Lung (tissue), 12 donors: ENCODE results near the gene MME. TPM values are rescaled to one million over a fixed set of nuclear protein-coding genes. Genes with fewer than 3 reads are reported as not detected.

Experiments
- ATAC-seq: fragments of 200-7000 bp; cut with Tn5 transposase; one replicate; pipeline ENCODE4 v1.9.1; 2020; ENCODE audit warnings: moderate number of reproducible peaks; ENCODE audit not compliant: insufficient read depth, low FRiP score
- DNase-seq, 3 donors: peaks; one replicate each; pipeline ENCODE4 v3.0.0-alpha.2; 2013 to 2017
- H3K27ac ChIP-seq, 2 donors: one replicate each; pipeline ENCODE4 v1.5.1; 2013; ENCODE audit warnings: mild to moderate bottlenecking in 2 of 2, moderate library complexity in 2 of 2, control low read depth in 1 of 2, inconsistent platforms in 1 of 2, low read depth in 1 of 2, low read length in 1 of 2
- H3K27me3 ChIP-seq, 3 donors: one replicate each; pipeline ENCODE4 v1.5.1; 2013; ENCODE audit warnings: low read length in 2 of 3; ENCODE audit not compliant: control insufficient read depth in 3 of 3, insufficient read depth in 3 of 3
- H3K36me3 ChIP-seq, 4 donors: one replicate each; pipeline ENCODE4 v1.5.1; 2013; ENCODE audit warnings: low read length in 4 of 4, mild to moderate bottlenecking in 1 of 4, moderate library complexity in 1 of 4; ENCODE audit not compliant: control insufficient read depth in 4 of 4, insufficient read depth in 4 of 4
- H3K4me1 ChIP-seq, 5 donors: one replicate each; pipeline ENCODE4 v1.5.1; 2013; ENCODE audit warnings: low read length in 5 of 5, mild to moderate bottlenecking in 2 of 5, moderate library complexity in 1 of 5; ENCODE audit not compliant: control insufficient read depth in 5 of 5, insufficient read depth in 5 of 5
- H3K4me3 ChIP-seq: one replicate; pipeline ENCODE4 v1.5.1; 2013; ENCODE audit warnings: mild to moderate bottlenecking, control low read depth, moderate library complexity
- H3K9ac ChIP-seq, 2 donors: one replicate each; pipeline ENCODE4 v1.5.1; 2013; ENCODE audit warnings: low read length in 2 of 2, control low read depth in 1 of 2; ENCODE audit not compliant: insufficient read depth in 1 of 2
- H3K9me3 ChIP-seq, 4 donors: one replicate each; pipeline ENCODE4 v1.5.1; 2013; ENCODE audit warnings: low read length in 3 of 4, mild to moderate bottlenecking in 1 of 4, moderate library complexity in 1 of 4; ENCODE audit not compliant: control insufficient read depth in 4 of 4, insufficient read depth in 3 of 4
- WGBS, 2 donors: extraction: QIAGEN DNeasy Blood & Tissue Kit; methylation state at CpG; one replicate each; pipeline ENCODE4 v1.1.7; 2013; 5-methylcytosine and 5-hydroxymethylcytosine counted together
- polyA plus RNA-seq, 2 donors: library from polyadenylated mRNA; stranded (reverse); fragments of 200-250 nt; gene quantifications; one replicate each; pipeline ENCODE4 v1.2.1, GENCODE V29; 2013
- total RNA-seq, 2 donors: library from RNA; depleted of rRNA in 1 of 2; stranded (reverse); fragments of >200 nt in 1 of 2; gene quantifications; one replicate each; pipeline ENCODE4 v1.2.1, GENCODE V29; 2014 to 2021
- TF ChIP-seq, protein P1 (sequence below): IDR thresholded peaks from 2 replicates; pipeline ENCODE4 v1.5.1; 2012; ENCODE audit warnings: mild to moderate bottlenecking; ENCODE audit errors: control extremely low read depth, extremely low read depth
- donor health status: control.
- donor health status: control.
- donor health status: Bipolar disorder and iron deficiency.
- donor health status: healthy.
- donor health status: DM: yes; HTN: yes; CAD: no.

The MME gene
- total and polyA plus RNA-seq, 4 donors, result 7.9 to 41.0 (median 9.2) TPM

DNA sequence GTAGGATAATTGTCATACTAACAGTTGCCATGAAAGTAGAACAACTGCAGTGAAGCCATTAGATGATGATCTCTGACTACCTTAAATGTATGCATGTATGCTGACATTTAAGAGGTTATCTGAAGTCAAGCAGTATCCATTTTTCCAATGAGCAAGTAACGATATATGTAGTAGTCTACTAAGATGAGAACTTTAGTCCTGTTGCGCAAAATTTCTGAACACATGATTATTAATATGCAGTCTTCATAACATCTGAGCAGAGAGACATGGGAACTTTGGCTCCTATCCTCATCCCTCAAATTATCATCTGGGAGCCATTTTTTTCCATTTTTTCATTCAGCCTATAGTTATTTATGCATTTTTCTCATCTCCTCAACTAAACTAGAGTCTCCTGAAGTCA is 79.2 kb downstream of the MME start:
- Histone ChIP-seq H3K9ac (no peak overlapping the region), H3K9me3 (no peaks in the 10 kb centered on the region), H3K4me3 (no peak overlapping the region), H3K4me1 (peaks cover 0 to 5% (median 0%) of the 10 kb centered on the region in 5 donors), H3K27me3 (no peaks in the 10 kb centered on the region), H3K27ac (no peak overlapping the region), H3K36me3 (peaks cover 0 to 3% (median 0%) of the 10 kb centered on the region in 4 donors)
- ATAC-seq, result no peak
- TF ChIP-seq, protein P1, sequence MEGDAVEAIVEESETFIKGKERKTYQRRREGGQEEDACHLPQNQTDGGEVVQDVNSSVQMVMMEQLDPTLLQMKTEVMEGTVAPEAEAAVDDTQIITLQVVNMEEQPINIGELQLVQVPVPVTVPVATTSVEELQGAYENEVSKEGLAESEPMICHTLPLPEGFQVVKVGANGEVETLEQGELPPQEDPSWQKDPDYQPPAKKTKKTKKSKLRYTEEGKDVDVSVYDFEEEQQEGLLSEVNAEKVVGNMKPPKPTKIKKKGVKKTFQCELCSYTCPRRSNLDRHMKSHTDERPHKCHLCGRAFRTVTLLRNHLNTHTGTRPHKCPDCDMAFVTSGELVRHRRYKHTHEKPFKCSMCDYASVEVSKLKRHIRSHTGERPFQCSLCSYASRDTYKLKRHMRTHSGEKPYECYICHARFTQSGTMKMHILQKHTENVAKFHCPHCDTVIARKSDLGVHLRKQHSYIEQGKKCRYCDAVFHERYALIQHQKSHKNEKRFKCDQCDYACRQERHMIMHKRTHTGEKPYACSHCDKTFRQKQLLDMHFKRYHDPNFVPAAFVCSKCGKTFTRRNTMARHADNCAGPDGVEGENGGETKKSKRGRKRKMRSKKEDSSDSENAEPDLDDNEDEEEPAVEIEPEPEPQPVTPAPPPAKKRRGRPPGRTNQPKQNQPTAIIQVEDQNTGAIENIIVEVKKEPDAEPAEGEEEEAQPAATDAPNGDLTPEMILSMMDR, result no peak
- 94 to 98% methylated on average over 2 of the region's 2 CpGs for WGBS, 2 donors
- DNase-seq, result no peak

GRCh38 chr3:155161640-155162292 is 81.6 kb downstream of the MME start:
- Histone ChIP-seq H3K9me3 (no peaks in the 10 kb centered on the region), H3K36me3 (peaks cover 0 to 3% (median 0%) of the 10 kb centered on the region in 4 donors), H3K27ac (no peak overlapping the region), H3K4me3 (no peak overlapping the region), H3K4me1 (peaks cover 0 to 5% (median 0%) of the 10 kb centered on the region in 5 donors), H3K9ac (no peak overlapping the region), H3K27me3 (no peaks in the 10 kb centered on the region)
- DNase-seq (no peak), ATAC-seq (no peak)
- WGBS, 2 donors, result 82 to 92% methylated on average over 4 of the region's 4 CpGs
- TF ChIP-seq, protein P1, result no peak

- Histone ChIP-seq H3K27me3 (no peaks in the 10 kb centered on the region), H3K27ac (no peak overlapping the region), H3K9ac (no peak overlapping the region), H3K4me1 (peaks cover 0 to 1% (median 0%) of the 10 kb centered on the region in 5 donors), H3K4me3 (no peak overlapping the region), H3K36me3 (peaks cover 0 to 3% (median 0%) of the 10 kb centered on the region in 4 donors), H3K9me3 (no peaks in the 10 kb centered on the region)
- TF ChIP-seq, protein P1, result no peak
- ATAC-seq (no peak), DNase-seq (no peak)
Observed at GRCh38 chr3:155164306-155164705, 84.2 kb downstream of the MME start.

GRCh38 chr3:155166441-155166840 is 86.3 kb downstream of the MME start:
- Histone ChIP-seq H3K9me3 (no peaks in the 10 kb centered on the region), H3K4me1 (no peaks in the 10 kb centered on the region), H3K4me3 (no peak overlapping the region), H3K9ac (no peak overlapping the region), H3K27ac (no peak overlapping the region), H3K36me3 (peaks cover 0 to 3% (median 1%) of the 10 kb centered on the region in 4 donors), H3K27me3 (no peaks in the 10 kb centered on the region)
- DNase-seq (no peak), ATAC-seq (no peak)
- WGBS, 2 donors, result 93 to 96% methylated on average over 2 of the region's 2 CpGs
- TF ChIP-seq, protein P1, result no peak
